GM19455 (cell line): ENCODE data around the gene GNB1L.

Source experiments
- ATAC-seq: cut with Tn5 transposase; IDR thresholded peaks from one replicate; pipeline ENCODE4 v1.9.1; 2021; ENCODE audit not compliant: unreplicated experiment

Gene GNB1L, protein sequence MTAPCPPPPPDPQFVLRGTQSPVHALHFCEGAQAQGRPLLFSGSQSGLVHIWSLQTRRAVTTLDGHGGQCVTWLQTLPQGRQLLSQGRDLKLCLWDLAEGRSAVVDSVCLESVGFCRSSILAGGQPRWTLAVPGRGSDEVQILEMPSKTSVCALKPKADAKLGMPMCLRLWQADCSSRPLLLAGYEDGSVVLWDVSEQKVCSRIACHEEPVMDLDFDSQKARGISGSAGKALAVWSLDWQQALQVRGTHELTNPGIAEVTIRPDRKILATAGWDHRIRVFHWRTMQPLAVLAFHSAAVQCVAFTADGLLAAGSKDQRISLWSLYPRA

DNA sequence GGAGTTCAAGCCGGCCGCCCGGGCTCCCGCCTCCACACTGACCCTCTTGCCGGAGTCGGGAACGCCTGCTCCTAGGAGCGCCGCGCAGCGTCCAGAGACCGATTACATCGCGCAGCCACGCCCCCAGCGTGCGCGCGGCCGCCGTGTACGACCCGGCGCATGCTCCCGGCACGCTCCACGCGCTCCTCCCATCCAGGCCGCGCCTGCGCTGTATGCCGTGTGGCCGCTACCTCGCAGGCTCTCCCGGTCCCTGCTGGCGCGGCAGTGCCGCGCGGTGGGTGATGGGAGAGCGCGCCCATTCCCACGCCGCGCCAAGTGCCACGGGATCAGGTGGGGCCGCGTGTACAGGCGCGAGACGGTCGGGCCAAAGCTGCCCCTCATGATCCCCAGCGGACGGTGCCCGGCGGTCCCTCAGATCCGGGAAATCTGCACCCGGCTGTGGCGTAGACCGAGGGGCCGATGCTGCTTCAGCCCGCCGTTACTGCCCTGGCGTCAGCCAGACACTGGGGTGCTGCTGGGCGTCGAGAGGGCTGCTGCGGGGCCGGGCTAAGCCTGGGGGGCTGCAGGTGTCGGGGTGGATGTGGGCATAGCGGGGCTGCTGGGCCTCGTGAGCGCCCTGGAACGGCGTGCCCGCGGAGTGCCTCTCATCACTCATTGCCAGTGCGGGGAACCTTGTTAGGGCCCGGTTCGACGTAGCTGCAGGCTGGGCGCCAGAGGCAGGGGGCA lies at the start of gene GNB1L, which contains the start of gene RTL10:
GNB1L (minus strand) TSS at position 97 of the 726 bp plus-strand sequence. CDS start 33,519 bp downstream, outside the sequence.
RTL10 (minus strand) TSS at position 97 of the 726 bp plus-strand sequence. CDS start 2,613 bp downstream, outside the sequence.
- peak; percentile 81 for ATAC-seq

DNA sequence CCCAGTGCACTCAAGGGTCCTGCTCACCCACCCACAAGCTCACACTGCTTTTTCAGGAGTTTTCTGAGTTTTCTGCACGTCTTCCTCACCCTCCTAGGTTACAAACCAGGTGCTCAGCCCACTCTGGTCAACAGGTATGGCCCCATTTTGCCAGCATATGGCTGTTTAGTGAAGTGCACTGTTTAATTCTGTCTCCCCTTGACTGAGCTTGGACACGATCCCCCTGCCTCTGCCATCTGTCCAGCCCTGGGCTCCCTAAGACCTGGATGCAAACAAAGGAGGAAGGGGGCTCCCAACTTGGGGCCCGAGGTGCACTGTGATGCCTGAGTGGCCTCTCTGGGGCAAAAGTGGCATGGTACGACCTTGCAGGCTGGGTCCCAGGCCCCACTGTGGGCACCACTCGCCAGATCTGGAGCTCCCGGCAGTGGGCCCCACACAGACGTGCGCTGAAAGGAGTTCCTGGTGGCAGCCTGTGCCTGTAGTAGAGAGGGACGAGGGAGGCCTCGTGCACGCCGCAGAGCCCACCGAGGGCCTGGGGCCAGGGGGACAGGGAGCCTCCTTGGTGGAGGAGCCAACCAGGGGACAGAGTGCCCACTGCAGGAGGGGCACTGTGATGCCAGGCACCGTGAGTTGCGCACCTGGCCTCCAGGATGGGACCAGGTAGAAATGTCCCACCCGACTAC lies 49.6 kb upstream of the GNB1L start:
- no peak for ATAC-seq

DNA sequence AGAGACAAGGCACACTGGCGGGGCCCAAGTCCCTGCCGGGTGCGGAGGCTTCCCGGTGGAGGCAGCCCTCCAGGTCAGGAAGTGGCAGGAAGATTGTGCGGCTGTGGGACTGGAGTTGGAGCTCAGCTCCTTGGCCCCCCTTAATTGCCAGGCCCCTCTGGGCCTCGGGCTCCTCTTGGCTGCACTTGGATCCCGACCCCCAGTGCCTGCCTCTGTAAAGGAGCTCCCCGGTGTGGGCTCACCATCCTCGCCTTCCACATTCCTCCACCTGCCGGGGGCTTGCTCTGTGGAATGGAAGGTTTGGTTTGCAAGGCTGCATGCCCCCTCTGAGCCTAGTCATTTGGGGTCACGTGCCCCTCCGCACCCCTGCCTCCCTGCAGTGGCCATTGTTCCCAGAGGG lies 48.8 kb upstream of the GNB1L start:
- no peak for ATAC-seq

DNA sequence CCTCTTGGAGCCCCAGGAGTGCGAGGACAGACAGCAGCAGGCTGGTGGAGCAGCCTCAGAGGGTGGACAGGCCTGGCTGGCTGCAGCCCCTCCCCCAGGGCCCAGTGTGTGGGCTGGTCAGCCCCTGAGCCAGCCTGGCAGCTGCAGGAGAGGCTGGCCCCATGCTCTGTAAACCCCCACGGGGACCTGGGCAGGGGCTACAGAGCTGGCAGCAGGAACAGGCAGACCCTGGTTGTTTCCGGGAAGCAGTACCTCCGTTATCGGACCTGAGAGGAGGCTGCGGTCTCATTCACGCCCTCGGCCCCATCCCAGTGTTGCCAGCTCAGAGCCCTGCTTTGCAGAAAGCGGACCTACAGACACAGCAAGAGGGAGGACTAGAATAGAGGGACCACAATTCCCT lies 48.4 kb upstream of the GNB1L start:
- ATAC-seq: no peak

DNA sequence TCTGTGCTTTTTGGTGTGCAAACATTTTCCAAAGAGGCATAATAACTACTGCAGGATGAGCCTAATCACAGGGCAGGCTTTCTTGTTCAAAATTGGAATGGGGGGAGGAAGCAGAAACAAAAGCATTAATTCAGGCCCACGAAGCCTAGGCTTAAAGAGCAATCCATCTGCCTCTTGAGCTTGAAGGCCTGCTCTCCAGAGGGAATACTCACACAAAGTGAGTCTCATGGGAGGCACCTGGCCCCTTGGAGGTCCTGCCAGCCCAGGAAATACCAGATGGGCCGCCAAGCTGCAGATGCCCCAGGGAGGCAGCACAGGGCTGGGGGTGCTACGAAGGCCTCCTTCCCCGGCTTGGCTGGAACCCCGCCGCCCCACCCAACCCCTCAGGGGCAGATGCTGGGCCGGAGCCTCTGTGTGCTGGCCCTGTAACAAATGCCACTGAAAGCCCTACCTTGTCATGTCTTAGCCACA lies 47.6 kb upstream of the GNB1L start:
- ATAC-seq: no peak

DNA sequence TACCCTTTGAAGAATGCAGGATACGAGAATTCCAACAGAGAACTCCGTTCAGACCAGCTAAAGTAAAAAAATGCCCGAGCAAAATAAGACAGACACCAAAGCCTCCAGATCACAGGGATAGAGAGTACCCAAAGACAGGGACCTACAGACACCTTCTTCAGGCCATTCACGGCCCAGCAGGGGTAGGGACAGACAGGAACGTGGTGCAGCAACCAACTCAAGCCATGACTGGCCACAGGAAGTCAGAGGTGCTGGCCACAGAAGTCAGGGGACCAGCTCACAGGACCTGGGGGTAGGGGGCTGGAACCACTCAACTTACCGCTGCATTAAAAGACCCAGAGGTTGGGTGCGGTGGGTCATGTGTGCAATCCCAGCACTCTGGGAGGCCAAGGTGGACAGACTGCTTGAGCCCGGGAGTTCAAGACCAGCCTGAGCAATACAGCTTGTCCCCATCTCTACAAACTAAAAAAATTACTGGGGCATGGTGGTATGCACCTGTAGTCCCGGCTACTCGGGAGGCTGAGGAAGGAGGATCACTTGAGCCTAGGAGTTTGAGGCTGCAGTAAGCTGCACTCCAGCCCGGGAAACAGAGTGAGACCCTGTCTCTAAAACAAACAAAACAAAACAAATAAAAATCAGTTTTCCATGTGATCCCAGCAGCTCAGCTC lies 47.0 kb upstream of the GNB1L start:
- no peak for ATAC-seq

DNA sequence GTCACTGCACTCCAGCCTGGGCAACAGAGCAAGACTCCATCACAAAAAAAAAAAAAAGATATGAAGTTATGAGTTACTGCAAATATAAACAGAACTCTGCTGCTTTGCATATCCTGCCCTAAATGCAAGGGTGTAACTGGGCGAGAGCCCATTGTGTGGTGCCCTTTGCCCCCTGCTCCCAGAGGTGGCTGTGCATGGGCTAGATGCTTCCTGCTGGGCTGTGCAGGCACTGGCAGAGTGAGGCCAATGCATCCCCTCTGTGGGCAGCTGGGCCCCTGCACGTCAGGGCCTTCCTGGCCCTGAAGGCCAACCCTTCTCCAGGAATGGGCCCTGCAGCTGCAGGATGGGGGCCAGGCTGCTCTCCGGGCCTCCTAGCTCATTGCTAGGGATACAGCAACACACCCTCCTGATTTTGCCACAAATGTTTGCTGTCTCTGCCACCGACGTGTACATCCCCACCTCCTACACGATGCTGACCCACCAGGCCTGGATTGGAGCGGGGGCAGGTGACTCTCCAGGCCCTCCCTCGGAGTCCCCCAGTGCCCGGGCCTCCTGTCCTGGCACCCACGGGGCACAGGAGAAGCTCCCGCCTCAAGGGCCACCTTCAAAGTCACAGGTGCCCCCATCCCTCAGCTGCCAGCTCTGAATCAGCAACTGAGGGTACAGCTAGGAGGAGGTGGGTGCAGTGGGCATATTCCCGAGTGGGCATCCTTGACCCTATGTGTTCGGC lies 46.2 kb upstream of the GNB1L start:
- no peak for ATAC-seq

DNA sequence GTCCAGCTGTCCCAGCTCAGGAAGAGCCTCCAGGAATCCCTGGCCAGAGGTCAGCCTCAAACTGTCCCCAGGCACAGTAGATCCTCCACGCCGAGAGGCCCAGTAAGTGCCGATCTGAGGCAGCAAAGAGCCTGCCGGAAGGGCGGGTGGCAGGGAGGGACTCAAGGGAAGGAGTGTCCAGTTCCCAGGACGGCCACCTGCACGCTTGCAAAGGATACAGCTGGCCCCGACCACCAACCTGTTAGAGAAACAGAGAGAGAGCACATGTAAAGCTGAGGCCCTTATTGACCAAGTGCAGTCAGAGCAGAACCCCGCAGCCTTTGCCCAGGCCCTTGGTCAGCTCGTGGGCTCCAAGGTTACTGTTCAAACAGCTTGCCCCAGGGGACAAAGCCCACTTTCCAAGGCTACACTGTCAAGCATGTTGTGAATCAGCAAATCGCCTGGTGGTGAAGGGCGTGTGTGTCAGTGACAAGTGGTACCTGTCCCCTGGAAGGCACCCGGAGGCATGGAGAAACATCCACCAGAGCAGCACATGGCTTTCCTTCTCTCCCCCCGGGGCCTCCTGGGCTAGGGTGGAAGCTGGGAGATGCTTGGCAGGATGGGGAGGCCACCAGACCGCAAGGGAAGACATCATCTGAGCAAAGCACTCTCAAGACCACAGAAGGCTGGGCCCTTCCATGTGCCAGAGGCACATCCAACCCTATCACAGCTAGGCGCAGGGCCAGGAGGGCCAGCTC lies 44.3 kb upstream of the GNB1L start:
- no peak for ATAC-seq

DNA sequence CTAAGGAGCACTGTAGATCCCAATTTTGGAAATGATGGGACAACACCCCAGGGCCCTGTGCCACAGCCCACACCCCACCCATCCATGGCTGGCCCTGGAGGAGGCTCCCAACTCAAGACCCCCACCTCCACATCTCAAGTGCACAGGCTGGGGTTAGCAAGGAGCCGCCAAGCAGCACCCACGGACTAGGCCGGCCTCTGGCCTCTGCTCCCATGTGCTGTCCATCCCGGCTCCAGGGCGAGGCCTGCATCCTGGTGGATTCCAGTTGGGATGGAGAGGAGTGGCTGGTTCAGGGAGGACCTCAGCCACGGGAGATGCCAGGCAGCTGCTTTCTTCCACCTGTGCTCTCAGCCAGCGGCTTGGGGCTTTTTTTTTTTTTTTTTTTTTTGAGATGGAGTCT lies 43.5 kb upstream of the GNB1L start:
- no peak for ATAC-seq

DNA sequence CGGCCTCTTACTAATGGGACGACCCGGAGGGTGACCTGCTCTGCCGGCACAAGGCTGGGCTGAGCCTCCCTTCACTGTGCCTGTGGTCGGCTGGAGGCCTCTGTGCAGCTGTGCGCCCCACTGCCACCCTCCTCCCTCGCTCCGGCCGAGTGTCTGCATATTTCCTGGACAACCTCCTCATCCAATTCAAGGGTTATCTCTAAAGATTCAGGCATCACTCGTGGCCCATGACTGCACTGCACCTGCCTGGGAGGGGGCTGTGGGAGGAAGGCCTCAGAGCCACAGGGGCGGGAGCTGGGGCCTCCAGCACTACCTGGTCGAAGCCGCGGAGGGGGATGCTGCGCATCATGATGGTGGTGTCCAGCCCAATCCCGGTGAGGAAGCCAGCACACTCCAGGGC lies 43.1 kb upstream of the GNB1L start:
- ATAC-seq: no peak

DNA sequence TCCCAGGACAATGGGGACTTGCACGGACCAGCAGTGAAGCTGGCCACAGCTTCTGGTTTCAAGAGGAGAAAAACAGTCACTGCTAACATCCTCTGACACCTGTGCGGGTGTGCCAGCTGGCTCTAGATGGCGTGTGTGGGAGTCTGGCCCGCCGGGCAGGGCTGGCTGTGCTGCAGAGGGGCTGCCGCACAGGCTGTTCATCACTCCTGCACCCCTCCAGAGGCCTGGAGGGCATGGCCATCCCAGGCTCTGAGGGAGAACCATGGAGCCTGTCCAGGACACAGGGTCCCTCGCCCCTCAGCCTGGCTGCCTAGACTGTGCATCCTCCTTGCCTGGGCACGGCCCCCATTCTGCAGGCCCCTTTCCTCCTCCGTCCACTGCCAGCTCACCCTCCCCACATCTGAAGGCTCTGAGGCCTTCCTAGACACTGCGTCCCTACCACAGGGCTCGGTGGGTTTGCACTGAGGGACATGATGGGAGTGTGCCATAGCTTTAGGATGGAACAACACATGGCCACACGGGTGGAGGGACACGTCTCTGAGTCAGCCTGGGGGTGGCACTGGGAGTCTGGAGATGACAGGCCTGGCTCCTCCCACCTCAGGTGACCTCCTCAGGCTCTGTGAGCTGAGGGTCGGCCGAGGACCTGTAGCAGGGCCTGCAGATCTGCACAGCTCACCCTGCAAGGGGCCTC lies 42.1 kb upstream of the GNB1L start:
- ATAC-seq: no peak

DNA sequence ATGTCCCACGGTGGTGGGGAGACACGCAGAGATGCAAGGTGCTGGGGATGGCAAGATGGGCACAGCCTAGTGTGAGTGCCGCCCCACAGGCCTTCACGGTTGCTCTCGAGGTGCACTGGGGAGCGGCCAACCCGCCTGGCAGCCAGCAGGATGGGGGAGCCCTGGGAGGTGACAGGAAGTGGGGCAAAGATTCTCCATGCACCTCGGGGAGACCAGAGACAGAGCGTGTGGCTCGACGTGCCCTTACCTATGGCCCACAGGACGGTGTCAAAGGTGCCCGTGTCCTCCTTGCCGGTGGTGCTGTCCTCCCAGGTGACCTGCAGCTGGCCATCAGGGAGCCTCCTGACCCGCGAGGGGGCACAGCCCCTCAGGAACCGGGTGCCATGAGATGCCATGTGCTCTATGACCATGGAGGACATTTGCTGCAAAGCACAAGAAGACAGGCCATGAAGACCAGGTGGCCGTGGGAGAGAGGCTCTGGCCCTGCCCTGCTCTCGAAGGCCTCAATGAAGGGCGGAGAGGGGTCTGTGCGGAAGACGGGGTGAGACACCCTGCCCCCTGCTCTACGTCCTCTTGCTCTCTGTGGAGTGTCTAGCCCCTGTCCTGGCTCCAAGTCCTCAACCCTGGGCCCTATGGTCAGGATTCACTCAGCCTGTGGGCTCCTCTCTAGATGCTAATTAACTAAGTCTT lies 40.6 kb upstream of the GNB1L start:
- no peak for ATAC-seq

DNA sequence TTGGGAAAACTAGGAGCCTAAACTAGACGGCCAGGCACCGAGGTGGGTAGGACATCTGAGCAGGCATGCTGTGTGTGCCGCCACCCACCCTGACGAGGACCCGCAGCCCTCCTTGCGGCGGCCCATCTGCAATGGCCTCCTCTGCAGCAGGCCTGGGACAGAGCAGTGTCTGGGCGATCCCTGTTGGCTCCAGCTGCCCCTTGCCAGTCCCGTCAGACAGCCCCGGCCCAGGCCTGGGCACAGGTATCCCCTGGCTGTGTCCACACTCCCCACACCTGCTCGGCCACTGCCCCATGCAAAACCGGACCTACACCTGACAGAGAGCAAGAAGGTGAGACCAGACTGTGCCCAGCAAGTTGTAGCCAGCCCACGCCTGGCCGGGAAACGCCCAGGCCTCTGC lies 38.7 kb upstream of the GNB1L start:
- ATAC-seq: no peak

DNA sequence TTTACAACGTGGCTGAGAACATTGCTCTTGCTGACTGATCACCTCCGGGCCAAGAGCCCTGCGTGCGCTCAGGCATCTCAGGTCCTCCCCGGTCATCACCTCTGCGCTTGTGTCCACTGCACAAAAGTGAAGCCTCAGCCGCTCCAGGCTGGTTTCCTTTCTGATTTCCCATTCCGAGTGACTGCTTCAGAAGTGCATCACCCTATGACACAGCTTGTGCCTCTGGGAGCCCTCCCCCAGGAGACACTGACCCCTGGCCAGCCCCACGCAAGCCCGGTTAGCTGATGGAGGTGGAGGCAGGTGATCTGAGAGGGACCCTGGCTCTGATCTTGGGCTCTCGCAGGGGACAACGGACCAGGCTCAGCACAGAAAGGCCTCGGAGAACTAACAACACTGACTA lies 38.3 kb upstream of the GNB1L start:
- no peak for ATAC-seq

DNA sequence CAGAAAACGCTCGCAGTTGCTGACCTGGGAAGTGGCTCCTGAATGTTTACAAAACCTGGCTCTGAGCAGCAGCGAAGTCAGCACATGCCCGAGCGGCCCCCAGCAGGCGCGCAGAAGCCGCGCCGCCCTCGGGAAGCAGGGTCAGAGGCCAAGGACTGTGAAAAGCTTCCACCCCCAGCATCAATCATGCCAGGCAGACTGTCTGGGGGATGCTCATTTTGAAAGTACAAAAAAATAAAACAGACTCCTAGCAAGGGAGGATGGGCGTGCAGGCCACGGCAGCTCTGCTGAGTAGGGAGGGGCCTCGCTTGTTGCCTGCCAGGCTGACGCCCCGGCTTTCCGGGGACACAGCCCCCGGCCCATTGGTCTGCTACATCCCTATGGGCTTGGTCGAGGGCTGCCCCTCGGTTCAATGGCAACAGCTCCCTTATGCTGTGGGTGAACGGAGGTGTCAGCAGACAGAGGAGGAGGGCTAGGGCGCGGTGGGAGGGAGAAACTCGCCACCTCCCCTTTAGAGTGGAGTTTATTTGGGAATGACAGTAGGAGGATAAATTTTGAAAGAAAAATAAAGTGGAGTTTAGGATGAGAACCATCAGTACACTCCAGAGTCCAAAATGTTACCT lies 37.7 kb upstream of the GNB1L start:
- no peak for ATAC-seq

DNA sequence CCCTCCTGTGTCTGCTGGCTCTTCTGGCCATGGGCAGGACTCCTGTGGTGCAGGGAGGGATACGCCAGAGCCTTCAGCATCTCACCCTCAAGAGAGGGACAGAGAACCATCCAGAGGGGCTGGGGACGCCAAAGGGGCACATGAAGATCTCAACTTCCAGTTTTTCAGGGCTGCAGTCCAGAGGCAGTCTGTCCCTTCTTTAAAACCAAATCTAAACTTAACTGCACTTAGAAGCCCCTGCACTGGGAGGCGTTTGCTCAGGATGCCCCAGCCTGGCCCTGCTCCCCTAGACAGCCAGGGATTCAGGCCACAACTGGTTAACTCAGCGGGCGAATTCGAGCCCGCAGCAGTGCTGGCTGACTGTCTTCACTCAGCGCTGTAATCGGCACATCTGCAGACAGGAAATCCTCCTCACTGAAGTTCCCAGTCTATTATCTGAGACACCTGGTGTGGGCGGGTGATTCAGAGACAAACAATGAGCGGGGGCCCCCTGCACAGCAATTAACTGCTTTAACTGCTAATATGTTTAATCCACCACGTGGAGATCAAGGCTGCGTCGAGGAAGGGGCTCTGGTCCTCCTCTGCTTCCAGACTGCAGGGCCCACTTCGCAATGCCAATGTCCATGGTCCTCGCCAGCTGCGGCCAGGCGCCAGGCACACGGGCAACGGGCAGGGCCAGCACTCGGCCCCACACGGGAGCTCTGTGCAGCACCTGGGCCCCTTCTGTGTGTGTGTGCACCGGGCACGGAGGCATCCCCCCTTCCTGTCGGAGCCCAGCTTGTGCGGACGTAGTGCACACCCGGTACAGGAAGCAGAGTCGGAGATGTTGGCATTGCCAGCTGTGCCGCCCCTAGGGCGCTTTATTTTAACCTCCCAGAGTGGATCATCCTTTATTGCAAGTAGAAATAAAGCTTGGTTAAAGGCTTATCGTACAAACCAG lies 36.9 kb upstream of the GNB1L start:
- no peak for ATAC-seq
